ENCODE measurements around the gene CCDC167.
"Not testable (repeated sequence)": the region's sequence is repeated elsewhere in the genome, so short reads cannot be mapped to it uniquely, and the experiment has no call there.

The CCDC167 gene

GRCh38 chr6:37507690-37508421, 8.2 kb upstream of the CCDC167 start:
- DNase-seq, result no peak

- no peak for DNase-seq
Measured at GRCh38 chr6:37507077-37507476, 7.4 kb upstream of the CCDC167 start.

GRCh38 chr6:37506479-37506878, 6.8 kb upstream of the CCDC167 start:
- DNase-seq, result no peak

GRCh38 chr6:37504024-37504423, 4.3 kb upstream of the CCDC167 start:
- no peak for DNase-seq

GRCh38 chr6:37503309-37503965, 3.7 kb upstream of the CCDC167 start:
- DNase-seq, result no peak

GRCh38 chr6:37502703-37503291, 3.1 kb upstream of the CCDC167 start:
- DNase-seq, result no peak

- no peak for DNase-seq
Measured at GRCh38 chr6:37501632-37502491, 2.2 kb upstream of the CCDC167 start.

- DNase-seq, result not testable (repeated sequence)
Measured at GRCh38 chr6:37500904-37501303, 1.2 kb upstream of the CCDC167 start.

- DNase-seq, result no peak
Measured at GRCh38 chr6:37500294-37500608, 558 bp upstream of the CCDC167 start.

GRCh38 chr6:37496951-37497885, 2.5 kb downstream of the CCDC167 start:
- no peak for DNase-seq

- no peak for DNase-seq
Measured at GRCh38 chr6:37495244-37495934, 4.3 kb downstream of the CCDC167 start.

GRCh38 chr6:37493661-37493995, 6.1 kb downstream of the CCDC167 start:
- DNase-seq, result no peak

GRCh38 chr6:37492991-37493660, 6.6 kb downstream of the CCDC167 start:
- no peak for DNase-seq

- DNase-seq, result no peak
Measured at GRCh38 chr6:37492236-37492972, 7.3 kb downstream of the CCDC167 start.

GRCh38 chr6:37491830-37492208, 7.9 kb downstream of the CCDC167 start:
- no peak for DNase-seq

GRCh38 chr6:37491171-37491829, 8.4 kb downstream of the CCDC167 start:
- peak; percentile 44 for DNase-seq

GRCh38 chr6:37490536-37491170, 9.0 kb downstream of the CCDC167 start:
- peak; percentile 44 for DNase-seq

GRCh38 chr6:37489697-37490336, 9.9 kb downstream of the CCDC167 start:
- DNase-seq, result peak; percentile 60

- DNase-seq, result no peak
Measured at GRCh38 chr6:37488476-37488875, 11.2 kb downstream of the CCDC167 start.
